GM21723 (cell line): ENCODE results near the gene NFYA.

Source experiments
- ATAC-seq: cut with Tn5 transposase; IDR thresholded peaks from one replicate; pipeline ENCODE4 v1.9.1; 2021; ENCODE audit warnings: mild to moderate bottlenecking, moderate library complexity; ENCODE audit not compliant: unreplicated experiment

The NFYA gene

DNA sequence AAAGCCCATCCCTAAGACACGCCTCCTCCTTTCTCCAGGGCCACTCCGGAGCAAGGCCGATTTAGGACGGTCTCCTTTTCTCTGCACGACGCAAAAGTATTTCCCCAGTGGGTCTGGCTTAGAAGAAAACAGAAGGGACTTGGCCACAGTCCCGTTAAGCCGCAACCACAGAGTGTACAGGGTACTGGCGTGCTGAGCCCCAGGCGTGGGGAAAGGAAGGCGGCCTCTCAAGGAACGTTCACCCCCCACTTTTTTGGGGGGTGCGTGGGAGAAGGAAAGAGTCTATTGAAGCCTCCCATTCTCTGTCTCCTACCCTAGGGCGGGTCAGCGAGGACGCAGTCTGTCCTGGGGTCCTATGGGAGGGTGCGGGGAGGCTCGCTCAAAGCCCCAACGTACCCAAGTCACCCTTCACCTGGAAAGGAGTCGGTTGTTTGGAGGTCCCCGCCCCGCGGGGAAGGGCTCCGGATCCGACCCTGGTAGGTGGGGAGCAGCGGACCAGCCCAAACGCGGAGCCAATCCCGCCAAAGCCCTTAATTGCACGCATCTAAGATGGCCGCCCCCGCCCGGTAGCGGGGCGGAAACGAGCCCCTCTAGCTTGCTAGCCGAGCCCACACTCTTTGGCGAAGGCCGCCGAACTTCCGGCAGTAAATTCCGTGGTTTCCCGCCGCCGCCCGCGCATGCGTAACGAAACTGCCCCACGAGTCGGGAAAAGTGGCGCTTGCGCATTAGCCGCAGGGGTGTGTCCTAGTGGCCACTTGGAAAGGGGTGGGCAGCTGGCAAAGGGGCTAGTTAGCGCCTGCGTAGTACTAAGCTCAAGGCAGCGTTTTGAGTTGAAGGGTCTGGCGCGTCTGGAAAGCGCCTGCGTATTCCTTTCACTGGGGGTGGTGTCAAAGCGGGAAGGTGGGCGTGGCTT is 595 bp upstream of the NFYA start, which contains the start of gene OARD1:
Gene OARD1 (minus strand): TSS at position 434 of the 913 bp plus-strand sequence. CDS start 722 bp downstream, outside the sequence.
- peak; percentile 74 for ATAC-seq

DNA sequence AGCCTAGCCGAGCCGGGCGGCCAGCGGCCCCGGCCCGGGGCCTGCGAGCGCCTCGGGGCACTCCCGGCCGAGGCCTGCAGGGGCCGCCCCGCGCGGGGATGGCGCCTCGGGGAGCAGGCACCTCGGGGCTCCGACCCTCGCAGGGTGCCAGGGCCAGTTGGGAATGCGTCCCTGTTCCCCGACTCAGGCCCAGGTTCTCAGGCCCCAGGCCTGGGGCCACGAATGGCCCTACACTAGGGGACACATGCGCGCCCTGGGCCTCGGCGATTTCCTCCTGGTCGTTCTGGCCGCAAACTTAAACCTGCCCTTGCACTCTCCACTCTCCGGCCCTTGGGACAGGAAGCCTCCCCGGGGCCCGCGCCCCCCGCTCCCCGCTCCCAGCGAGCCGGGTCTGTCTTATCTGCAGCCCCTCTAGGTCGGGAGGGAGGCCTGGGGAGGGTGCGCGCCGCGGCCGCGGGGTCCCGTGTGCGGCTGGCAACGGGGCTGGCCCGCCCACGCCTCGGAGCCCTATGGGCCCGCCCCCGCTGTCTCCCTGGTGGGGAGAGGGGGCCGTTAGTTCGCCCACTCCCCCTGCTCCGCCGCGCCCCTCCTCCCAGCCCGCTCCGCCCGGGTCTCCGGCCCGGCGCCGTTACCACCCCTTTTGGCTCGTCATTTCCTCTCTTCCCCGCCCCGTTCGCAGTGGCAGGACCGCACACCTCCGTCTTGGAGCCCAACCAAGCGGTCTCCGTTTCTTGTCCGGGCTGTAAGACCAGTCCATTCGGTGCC is 611 bp downstream of the NFYA start:
- ATAC-seq = peak; percentile 40

DNA sequence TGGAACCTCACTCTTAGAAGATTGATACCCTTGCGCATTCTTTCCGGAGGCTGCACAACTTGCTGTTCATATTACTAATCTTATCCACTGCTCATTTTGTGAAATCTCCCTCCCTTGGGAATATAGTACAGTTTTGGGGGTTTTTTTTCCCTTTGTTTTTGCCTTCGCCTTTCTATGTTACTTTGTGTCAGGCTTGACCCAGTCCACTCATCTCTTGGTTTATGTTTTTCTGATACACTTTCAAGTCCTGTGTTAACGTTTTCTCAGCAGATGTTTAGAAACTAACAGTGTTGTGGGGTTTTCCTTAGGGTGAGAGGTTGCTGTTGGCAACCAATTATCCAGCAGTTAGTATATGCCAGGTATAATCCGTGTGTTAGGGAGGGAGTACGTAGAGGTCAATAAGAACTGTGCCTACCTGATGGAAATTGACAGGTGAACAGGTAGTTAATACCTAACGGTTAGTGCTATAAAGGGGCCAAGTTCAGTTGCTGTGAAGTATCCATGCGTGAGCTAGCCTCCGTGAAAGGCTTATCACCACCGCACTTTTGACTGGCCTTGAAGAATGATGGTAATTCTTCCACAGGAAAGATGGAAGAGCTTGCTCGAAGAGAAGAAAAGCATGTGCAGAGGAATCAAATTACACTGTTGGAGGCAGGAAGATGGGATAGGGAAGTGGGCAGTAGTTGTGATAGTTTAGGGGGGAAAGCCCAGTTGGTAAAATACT is 1.4 kb downstream of the NFYA start:
- no peak for ATAC-seq

DNA sequence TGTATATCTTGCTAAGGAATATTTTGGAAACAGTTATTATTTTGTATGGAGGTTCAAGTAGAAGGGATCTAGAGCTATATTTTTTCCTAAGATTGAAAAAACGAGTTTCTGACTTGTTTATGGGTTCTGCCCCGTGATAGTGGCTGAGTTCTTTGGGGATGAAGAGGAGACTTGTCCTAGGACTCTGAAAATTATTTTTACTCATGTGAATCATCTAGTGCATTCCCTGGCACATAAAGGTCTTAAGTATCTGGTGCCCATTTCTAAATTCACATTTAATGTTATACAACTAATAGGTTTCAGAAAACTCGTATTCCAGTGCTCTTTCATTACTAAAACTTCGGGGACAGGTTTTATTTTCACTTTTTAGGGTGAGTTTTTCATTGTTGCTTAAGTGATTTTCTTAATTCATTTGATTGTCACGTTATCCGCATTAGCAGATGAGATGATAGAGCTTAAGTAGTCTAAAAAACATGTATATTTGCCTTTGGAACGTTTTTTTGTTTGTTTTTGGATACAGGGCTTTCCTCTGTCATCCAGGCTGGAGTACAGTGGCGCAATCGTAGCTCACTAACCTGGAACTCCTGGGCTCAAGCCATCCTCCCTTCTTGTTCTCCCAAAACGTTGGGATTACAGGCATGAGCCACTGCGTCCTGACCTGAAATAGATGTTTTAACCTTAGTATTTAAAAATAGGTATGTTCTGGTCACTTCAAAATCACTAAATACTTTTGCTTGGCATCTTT is 2.1 kb downstream of the NFYA start:
- no peak for ATAC-seq

DNA sequence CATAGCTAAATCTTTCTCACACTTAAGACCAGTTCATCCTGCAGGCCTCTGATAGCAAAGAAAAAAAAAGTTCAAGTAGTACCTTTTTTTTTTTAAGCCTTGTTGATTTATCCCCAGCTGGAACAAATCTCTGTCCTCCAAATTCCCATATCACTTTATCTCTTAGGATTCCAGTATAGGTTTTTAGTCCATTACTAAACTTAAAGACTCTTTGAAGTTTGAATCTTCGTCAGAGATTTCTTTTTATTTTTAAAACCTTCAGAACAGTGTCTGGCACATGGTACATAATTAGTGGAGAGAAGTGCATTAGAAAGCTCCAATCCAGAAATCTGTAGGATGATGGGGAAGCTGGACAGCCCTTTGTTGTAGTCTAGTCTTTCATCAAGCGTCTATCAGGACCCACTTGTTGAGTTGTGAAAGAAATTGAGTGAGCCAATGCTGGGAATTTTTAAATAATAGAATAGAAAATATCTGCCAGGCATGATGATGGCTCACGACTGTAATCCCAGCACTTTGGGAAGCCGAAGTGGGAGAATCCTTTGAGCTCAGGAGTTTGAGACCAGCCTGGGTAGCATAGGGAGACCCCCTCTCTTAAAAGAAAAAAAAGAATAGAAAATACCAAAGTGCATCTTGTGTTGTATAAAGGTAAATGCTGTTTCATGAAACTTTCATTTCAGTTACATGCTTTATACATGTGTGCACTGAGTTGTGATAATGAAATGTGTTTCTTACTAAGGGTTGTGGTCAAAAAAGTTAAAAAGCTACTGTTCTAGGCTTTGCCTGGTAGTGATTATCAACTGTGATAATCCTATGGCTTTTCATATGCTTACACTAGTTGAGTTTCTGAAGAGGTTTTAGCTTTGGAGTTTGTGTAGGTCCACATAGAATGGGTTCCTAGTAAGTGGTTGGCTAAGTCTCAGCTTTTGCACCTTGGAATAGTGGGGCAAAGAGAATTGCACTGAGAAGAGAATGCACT is 3.2 kb downstream of the NFYA start:
- no peak for ATAC-seq

DNA sequence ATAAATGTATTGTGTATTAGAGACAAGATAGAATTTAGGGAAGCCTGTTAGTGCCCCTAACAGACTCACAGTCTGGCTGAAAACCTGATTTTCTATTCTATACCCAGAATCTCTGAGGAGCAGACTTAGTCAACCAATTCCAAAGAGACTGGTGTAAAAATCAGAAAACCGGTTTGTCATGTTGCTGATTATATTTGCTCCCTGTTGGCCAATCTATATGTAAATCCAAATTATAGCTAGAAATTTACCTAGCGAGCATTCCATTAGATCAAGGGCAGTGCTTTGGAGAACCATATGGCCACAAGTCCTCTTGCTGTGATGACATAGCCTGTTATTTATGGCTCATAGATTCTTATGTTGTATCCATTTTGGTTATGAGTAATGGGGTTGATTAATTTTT is 4.8 kb downstream of the NFYA start:
- ATAC-seq = no peak

DNA sequence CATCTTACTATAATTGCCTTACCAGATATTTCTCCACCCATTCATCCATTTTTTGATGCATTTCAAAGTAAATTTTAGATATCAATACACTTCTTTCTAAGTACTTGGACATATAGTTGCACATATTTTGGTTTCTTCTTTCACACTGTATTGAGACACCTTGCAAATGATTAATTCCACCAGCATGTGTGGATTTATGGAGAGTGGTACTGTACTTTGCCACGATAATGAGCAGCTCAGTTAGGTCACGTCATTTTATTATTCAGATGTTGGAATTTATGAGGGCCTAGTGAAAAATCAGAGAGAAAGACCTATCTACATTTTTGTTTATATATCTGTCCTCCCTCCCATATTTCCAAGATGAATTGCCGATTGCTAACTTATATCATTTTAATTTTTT is 5.3 kb downstream of the NFYA start:
- ATAC-seq = no peak

DNA sequence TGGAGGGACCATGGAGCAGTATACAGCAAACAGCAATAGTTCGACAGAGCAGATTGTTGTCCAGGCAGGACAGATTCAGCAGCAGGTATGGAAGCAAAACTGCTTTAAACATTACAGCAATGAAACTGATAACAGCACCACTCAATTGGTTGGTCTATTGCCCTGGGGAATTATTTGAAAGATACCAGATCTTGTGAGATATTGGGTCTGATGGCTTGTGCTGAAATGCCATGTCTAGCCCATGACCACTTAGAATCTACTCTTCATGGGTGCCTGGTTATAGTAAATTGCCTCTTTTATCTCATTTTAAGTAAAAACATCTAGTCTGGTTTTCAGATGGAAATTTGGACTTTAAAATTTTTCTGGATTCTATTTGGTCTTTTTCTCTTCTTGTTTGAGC is 6.3 kb downstream of the NFYA start:
- ATAC-seq = no peak

DNA sequence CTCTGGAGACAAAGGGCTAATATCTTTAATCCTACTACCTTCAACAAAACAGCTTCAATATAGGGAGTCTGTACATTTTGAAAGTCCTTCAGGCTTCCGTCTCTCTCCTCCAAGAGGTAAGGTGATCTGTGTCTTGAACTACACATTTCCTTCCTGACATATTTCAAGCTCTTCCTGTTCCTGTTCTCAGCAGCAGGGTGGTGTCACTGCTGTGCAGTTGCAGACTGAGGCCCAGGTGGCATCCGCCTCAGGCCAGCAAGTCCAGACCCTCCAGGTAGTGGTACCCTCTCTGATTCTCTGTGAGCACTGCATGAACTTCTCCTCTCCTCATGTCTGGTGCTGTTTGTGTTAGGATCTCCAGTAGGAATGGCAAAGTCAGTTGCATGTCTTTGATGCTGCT is 7.8 kb downstream of the NFYA start:
- no peak for ATAC-seq

DNA sequence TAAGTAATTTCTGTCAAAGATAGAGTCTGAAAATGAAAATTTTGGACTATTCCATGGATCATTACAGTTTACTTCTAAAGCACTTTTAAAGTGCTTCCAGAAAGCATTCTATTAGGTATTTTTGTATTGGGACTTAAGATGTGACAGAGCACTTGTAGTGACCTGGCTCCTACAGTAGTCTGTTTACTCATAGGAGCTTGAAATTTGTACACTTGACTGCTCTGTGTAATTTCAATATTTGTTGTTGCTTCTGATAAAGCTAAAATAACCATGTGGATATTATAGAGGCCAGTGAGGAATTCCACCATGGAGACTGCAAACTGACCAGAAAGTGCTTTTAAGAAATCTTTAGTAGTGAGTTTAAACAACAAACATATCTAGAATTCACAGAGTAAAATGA is 10.3 kb downstream of the NFYA start:
- ATAC-seq = no peak

DNA sequence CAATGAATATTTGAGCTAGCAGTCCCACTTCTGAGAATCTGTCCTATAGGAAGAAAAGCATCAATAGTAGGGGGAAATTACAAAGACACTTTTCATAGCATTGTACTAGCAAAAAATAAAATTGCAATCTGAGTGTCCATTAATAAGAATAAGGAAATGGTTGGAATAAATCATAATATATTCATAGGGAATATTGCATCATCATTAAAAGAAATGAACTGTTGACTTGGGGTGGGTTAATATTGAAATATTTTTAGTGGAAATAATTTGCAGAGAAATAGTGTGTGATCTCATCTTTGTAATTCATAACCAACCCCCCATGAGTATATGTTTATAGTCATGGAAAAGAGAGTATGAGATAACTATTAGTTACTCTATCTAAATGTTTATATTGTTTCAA is 12.4 kb downstream of the NFYA start:
- ATAC-seq = no peak

DNA sequence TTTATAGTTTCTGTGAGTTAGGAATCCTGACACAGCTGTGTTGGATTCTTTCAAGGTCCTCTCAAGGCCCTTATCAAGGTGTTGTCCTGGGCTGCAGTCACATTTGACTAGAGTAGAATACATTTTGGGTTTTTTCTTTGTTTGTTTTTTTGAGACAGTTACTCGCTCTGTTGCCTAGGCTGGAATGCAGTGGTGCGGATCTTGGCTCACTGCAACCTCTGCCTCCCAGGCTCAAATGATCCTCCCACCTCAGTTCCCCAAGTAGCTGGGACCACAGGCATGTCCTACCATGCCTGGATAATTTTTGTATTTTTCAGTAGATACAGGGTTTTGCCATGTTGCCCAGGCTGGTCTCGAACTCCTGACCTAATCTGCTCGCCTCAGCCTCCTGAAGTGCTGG is 15.7 kb downstream of the NFYA start:
- ATAC-seq = no peak

DNA sequence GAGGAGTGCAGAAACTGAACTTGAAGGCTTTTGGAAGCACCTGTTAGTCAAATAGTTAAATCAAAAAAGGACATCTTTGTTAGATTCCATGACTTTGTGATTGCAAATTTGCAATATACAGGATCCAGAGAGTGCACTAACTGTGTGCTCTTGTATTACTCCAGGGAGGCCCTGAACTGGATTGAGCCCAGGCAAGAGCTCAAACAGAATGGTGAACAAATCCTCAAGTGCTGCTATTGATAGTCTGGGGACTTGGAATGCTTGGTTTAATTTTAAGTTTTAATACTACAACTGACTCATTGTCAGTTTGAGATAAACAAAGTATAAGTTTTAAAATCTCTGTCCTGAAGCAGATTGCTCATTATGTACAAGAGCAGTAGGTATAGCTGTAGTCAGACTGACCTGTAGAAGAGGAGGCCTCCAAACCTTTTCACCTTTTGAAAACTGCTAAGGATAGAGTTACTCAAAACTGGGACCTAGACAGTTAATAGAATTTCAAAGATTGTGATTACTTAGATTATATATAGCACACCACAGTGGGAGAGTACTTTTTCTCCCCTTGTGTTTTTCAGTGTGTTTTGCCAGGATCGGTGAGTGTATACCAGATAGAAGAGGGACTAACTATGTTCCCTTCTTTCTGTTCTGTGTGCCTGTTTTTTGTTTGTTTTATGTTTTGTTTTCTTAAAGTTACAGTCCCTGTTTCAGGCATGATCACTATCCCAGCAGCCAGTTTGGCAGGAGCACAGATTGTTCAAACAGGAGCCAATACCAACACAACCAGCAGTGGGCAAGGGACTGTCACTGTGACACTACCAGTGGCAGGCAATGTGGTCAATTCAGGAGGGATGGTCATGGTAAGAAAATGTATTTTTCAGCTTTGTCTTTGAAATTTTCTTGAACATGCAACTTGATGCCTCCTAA is 18.3 kb downstream of the NFYA start:
- ATAC-seq = no peak

DNA sequence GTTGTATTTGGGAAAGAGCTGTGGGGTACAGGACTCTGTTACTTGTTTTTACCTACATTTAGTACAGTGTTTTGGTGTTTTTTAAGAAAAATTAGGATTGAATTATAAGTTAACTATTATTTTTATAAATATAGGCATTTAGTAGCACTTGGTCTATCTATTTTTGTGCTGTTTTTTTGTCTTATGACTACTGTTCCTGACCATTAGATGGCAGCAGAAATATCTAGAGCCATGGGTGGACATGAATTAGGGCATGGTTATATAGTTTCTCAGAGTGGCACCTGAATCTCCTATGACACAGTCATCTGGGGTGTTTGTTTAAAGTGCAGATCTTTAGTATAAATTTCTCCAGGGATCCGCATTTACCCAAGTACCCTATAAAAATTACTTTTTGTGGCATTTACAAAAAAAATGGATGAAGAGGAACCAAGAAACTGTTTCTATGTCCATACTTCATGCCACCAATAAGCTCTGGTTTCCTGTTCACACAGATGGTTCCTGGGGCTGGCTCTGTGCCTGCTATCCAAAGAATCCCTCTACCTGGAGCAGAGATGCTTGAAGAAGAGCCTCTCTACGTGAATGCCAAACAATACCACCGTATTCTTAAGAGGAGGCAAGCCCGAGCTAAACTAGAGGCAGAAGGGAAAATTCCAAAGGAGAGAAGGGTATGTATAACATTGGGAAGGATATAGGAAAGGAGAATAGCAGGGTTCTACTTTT is 19.8 kb downstream of the NFYA start:
- ATAC-seq = no peak

DNA sequence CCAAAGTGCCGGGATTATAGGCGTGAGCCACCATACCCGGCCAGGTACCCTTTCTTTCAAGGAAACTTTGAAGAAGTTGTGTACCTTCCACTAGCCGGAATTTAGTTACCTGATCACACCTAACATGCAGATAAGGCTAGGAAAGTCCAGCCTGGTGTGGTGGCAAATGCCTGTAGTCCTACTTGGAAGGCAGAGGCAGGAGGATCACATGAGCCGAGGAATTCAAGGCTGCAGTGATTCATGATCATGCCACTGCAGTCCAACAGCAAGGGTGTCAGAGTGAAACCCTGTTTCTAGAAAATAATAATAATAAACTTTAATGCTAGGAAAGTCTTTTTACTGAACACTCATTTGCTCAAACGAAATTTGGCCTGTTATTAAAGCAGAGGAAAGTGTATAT is 21.0 kb downstream of the NFYA start:
- ATAC-seq = no peak

DNA sequence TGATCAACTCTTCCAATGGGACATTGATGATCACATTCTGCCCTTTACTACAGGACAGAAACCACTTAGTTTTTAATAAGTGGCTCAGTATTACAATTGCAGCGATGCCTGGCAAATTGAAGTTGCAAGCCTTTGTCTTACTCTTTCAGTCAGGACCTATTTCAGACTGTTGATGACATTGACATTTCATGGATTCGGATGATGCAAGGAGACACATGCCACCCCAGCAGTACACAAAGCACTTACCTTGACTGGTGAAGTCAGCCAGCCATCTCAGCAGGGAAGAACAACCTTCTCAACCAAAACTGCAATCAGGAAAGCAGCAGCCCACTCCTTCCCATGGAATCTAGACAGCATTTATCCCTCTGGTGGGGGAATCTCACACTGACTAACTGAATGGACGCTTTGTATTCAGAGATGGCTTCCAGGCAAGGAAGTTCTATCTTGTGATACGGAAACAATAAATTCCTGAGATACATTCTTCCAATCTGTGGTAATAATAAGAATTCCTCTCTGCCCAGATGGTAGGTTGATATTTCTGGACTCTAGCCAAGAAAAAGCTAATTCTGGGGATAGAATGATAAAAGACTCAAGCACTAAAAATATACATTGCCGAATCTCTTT is 24.8 kb downstream of the NFYA start:
- no peak for ATAC-seq

DNA sequence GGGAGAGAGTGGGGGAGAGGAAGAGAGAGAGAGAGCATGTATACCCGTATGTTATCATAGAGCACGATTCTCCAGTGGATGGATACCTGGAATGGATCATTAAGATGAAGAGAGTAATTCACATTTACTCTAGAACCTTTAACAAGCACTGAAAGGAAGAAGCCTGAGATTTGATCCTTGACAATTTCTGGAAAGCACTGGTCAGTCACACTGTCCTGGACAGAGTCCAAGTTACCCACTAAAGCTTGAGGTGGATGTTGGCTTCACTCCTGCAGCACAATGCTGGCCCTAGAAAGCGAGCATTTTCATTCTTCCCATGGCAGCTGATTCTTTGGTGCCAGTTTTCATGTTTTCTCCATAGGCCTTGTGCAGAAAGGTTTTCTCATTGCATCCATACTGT is 25.6 kb downstream of the NFYA start:
- ATAC-seq = no peak
